Pulmonary artery endothelial cell (primary cell): Measurements from ENCODE around the gene KIF1B. TPM values are rescaled to one million over a fixed set of nuclear protein-coding genes. Genes with fewer than 3 reads are reported as not detected.

Experiments used
- DNase-seq: peaks from one replicate; pipeline ENCODE4 v3.0.0-alpha.2; 2011; ENCODE audit warnings: low read depth, low spot score
- total RNA-seq: library from RNA; depleted of rRNA; stranded (reverse); fragments of >200 nt; gene quantifications from 2 replicates; pipeline ENCODE4 v1.2.3, GENCODE V29; 2014

KIF1B gene
- total RNA-seq, 1 donor from 2014 or later = 28.0 TPM

DNA sequence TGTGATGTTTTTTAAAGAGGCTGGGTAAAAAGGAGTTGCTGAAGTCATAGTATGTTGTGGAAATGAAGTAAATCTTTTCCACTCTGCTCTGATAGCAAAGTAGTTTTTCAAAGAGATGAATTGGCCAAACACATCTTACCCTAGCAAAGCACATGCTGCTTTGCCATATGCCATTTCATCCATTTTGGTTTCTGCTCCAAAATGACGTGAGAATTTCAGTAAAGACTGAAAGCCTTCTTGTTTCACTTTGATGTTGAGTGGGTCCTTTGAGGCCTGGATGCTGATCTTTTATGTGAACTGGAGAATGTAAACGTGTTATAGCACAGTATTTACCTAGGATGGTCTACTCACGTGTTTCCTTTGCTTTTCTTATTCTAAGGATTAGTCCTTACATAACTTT is 115.2 kb downstream of the KIF1B start:
- DNase-seq = no peak

DNA sequence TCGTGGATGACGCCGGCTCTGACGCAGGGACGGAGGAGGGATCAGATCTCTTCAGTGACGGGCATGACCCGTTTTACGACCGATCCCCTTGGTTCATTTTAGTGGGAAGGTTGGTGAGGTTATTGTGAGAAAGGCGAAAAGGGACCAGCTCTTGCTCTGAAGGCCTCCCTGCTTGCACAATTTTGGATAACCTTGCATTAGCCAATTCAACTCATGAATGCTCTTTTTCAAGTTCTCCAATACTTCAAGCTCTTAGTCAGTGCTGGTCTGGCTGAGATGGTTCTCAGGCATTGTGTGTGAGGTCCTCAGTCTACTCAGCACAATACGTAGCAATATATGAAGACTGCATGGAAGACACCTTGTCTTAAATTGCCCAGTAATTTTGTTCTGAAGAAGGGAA is 115.9 kb downstream of the KIF1B start:
- no peak for DNase-seq

DNA sequence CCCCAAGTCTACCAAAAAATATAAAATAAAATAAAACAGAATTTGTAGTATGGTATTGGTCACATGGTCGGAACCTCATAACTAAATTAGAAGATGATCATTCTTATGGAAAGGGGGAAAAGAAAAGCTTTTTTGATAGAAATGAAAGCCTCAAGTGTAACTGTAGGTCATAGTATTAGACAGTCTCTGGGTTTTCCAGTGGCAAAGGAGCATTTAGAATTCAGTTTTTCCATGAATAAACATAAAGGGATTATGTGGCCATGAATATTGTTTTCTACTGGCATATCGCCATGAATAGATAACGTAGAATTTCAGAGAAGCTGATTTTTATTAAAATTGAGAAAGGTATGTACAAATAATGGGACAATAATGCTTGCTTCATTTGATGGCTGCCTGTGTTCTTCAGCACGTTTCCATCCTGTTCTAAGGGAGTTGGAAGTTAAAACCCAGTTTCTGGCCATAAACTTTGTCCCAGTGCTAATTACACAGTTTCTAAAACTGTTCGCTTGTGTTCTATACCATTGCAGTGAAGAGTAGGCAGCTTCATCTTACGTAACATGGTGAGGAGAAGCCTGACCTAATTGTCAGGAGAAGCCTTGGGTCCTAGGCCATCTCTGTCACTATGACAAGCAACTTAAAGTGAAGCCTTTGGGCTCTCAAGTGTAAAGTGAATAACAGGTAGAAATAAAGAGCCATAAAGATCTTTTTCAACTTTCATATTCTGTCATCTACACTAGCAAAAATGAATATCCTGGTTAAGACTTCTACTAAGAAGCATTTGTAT is 118.0 kb downstream of the KIF1B start:
- no peak for DNase-seq

DNA sequence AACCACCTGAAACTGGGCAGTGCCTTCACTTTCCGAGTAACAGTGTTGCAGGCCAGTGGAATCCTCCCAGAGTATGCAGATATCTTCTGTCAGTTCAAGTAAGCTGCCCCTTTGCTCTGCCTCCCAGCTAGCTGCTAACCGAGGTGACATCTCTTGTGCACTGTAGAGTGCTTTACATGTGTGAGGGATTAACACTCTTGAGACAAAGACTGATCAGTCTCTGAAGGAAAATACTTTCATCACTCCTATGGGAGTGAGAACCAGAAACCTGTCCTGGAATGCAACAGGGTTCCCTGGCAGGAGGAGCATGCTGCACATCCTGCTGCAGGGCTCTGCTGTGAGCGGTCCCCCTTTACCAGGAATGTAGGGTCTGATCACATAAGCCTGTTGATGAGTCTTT is 127.1 kb downstream of the KIF1B start:
- DNase-seq = no peak

DNA sequence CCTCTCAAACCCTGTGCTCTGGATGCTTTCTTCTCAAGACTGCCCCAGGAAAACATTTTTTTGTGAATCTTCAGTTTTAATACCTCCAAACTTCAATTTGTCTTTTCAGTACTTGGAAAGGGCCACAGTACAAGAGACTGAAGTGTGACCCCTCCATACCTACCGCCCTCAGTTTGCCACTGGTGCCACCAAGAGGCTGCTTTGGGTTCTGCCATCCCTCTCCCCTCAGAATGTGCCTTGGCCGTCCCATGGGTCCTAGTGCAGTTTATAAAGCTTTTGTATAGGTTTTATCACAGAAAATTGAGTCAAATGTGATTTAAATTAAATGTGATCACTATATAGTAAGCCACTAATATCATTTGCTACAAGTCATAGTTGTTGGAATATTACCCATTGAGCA is 127.7 kb downstream of the KIF1B start:
- peak; percentile 20 for DNase-seq

DNA sequence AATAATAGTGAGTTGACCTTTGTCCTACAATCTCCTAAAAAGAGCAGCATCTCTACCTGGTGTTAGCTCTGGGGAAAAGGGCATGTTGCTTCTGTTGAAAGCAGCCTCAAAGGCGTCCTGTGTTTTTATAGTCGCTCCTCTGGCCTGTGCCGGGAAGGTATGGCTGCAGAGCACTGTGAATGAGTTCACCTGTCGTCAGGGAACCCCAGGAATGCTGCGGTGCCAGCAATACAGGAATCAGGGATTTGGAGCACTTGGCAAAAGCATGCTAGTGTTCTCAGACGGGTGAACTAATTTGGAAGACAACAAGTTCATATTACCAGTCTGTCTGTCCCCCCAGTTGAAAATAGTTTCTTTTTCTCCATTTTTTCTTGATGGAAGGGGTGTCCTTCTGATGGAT is 128.2 kb downstream of the KIF1B start:
- no peak for DNase-seq

DNA sequence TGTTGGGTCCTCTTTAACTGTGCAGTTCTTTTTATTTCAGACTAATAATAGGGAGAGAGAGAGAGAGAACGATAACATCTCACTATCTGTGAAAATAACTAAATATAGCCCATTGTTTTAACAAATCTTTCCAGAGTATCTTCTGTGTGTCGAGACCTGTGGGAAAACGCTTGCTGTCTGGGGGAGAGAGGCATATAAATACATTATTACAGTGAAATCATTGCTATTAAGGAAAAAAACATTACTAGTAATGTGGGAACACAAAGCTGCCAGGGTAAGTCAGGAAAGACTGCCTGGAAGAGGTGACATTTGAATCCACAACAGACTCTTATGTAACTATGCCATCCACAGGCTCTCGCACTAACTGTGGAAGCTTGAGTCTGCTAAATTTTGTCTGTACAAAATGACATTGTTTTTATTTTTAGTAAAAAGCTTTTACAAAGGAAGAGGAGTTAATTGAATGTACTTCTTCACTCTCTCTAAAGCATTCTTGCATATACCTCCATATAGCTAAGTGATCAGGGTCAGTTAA is 128.7 kb downstream of the KIF1B start:
- DNase-seq = no peak

DNA sequence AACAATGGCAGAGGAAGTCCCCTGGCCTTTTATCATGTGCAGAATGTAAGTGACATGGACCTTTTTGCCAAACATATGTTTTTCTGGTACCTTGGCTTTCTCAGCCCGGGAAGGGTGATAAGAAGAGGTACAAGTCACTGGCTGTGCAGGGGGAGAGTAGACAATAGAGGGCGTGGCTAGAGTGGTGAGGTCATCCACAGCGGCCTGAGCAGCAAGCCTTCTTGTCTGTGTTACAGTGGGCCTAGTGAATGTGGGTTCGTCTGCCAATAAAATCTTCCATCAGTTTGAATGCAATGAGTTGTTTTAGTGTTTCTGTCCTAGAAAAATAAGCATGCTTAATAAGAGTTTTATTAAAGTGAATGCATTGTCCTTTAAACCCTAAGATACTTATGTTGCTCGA is 129.4 kb downstream of the KIF1B start:
- DNase-seq = peak; percentile 66

DNA sequence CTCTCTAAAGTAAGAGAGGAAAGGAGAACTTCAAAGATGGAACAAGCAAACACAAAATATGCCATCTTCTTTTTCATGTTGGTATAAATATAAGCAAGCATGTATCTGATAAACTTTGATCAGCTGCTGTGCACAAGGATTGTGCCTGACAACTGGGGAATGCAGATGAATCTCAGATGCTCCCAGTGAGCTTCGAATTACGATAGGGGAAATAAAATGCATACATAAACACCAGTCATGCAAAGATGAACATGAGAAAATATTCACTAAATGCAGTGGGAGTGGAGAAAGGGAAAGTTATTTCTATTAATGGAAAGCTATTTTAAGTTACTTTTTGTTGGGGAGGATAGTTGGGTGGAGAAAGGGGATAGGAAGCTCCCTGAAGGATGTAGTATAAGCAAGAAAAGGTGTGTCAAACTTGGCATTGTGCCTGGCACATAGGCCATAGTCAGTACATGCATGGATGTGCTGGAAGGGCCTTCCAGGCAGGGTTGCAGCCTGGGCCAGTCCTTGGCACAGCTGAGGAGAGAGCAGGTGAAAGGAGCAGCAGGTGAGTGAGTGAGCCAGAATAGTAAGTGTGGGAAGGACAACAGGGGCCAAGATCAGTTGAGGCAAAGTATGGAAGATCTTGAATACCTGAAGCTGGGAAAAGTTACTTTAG is 130.7 kb downstream of the KIF1B start:
- no peak for DNase-seq

DNA sequence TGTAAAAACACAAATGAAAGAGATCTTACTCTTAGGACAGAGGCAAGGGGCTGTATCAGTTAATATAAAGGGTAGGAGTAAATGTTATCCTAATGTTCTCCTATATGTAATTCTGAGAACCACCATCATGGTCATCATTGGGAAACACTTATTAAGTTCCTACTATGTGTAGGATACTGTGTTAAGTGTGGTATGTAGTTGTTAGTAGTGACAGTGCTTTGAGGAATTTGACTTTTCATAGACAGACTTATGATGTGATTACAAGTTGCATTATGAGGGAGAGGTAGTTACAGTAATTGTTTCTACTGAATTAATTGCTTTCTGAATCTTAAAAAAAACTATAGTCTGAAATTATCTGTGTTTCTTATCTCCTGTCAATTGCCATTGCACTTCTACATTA is 136.7 kb downstream of the KIF1B start:
- DNase-seq = no peak

DNA sequence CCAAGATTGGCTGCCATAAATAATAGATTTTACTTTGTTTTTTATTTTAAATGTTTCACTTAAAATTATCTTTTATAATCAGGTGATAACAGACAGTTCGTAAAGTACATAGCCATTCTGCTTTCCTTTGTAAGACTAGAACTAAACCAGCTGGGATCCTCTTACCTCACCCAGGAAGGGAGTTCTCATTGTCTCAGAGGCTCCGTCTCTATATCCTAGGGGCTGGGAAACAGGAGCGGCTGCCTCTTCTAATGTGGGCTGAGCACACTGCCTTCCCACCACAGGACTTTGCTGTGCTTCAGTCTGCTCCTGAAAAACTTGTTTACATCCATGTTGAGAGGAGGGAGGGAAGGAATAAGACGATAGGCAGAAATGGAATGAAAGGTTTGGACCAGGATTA is 142.9 kb downstream of the KIF1B start:
- DNase-seq = no peak

DNA sequence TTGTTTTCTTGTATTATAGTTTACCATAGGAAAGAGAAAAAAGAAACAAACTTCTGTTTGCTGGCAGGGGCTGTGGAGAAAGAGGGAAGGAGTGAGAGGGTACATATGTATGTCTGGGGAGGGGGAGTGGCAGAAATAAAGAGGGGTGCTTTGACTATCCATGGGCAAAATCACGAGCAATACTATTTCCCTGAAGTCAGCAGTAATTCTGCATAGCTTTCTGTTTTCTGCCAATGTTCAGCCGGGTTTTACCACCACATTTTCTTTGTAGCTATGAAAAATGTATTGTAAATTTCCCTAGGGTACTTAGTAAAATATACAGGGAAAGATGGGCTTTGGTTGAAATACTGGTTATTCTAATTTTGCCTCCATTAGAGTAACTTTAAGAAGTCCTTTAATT is 143.3 kb downstream of the KIF1B start:
- DNase-seq = no peak

DNA sequence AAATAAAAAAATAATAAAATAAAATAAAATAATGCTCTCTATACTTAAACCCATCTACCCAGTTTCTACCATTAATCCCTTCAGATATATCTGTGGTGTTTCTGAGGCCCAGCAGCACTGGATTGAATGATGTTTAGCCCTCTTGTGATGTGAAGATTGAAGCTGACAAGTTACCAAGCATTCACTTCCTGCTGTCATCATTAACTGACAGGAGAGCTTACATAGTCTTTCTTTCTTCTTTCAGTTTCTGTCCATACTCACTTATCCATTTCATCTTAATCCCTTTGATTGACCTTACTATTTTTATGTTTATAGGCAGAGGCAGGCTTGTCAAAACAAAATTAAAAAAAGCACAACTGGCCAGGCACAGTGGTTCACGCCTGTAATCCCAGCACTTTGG is 149.7 kb downstream of the KIF1B start:
- DNase-seq = no peak

DNA sequence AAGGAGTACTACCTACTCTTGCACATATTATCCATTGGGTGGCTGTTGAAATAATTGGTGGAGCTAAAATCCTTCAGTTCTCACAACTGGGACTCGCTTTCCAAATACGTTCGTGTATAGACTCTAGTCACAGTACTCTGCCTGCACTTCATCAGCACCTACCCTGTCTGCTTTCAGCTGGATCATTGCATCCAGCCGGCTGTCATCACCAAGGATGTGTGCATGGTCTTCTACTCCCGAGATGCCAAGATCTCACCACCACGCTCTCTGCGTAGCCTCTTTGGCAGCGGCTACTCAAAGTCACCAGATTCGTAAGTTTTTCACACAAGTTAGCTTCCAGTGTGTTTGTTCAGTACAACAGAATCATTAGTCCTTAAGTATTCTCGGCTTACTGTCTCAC is 151.1 kb downstream of the KIF1B start:
- DNase-seq = no peak

DNA sequence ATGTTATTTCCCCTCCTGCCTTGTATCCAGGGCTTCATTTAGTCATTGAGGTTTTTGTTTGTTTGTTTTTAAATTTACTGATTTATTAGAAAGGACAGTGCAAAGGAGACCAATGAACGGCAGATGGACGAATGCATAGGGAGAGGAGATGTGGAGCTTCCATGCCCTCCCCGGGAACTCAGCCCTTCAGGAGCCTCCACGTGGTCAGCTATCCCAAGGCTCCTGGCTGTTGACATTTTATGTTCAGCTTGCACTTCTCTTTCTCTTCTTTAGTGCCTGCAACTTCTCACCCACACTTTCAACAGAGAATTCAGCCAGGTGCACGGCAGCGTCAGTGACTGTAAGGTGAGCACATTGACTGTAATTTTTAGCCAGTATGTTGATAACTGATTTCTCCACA is 157.8 kb downstream of the KIF1B start:
- DNase-seq = no peak

DNA sequence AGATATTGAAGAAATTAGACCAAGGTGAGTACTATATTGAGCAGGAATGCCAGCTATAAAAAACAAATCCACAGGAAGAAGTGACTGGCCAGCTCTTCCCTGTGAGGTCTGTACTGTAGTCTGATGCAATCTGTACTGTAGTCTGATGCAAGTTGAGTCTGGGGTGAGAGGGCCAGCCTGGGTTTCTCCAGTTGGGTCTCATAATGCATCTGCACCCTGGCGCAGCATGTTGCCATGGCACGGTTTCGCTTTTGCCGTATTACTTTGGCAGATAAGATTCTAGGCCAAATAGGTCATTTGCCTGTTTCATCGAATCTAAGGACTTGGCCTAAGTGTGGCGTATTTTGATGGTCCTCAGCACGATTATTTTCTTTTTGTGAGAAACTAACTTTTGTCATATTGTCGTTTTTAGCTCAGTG is 164.1 kb downstream of the KIF1B start:
- DNase-seq = no peak

DNA sequence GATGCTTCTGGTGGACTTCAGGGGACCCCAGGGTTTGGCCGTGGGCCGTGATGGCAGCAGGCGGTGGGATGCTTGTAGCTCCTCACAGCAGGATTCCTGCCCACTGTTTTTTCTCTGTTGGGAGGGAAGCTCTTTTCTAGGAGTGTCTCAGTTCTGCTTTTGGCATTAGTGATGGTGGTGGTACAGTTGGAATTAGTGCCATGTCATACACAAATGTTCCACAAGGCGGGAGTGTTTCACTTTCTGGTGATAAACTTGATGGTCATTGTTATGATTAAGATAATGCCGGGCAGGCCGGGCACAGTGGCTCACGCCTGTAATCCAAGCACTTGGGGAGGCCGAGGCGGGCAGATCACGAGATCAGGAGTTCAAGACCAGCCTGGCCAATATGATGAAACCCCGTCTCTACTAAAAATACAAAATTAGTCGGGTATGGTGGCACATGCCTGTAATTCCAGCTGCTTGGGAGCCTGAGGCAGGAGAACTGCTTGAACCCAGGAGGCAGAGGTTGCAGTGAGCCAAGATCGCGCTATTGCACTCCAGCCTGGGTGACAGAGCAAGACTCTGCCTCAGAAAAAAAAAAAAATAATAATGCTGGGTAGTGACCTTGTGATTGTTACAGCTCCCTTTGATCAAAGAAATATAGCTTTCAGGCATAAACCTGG is 167.1 kb downstream of the KIF1B start:
- peak; percentile 59 for DNase-seq

DNA sequence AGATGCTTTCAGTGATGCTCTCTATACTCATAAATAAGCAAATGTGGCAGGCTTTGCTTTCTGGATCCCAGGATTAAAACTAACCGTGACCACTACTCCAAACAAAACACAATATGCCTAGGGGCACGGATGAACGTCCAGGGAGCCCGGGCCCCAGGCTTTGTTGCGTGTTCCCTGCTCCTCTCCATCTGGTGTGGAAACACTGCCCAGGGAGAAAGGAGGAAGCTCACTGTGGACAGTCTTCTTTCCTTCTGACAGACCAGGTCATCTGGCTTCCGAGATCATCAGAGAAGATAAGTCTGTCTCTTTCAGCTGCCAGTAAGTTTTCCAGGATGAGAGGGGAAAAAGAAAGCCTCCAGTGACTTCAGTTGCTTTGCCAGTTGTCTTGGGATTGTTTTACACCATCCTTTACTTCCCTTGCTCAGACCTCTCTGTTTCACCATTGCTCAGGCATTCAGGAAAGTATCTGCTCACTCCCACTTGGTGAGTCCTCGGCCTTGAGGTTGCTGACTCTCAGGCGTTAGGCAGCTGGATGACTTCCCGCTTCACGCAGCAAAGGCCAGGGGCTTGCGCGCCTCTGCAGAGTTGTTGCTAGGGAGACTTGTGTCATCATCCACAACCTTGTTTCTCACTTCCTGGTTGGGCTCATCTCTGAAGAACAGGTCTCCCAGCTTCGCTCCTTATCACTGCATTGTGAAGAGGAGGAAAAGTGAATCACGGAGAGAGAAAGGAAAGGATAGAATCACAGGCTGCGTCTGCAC is 167.9 kb downstream of the KIF1B start:
- peak; percentile 82 for DNase-seq

DNA sequence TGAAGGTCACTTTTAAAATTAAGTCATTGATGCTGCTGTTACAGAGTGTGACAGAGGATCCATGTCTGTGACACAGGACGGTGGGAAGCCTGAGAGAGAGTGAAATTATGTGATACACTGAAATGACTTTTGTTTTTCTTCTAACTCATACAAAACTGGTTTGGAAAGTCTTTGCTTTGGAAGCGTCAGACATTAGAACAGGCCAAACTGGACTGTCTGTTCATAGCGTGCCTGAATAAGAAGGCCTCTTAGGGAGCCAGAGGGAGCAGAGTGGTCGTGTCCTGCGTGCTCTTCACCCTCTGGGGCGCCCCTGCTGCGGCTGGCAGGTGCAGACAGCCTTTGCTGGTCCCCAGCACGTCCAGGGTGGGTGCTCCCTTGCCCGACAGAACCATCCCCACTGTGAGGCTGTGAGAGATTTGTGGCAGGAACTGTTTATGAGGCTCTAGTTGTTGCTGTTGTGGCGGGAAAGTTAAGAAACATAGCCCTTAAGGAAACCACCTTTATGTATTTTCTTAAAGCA is 168.8 kb downstream of the KIF1B start:
- no peak for DNase-seq

DNA sequence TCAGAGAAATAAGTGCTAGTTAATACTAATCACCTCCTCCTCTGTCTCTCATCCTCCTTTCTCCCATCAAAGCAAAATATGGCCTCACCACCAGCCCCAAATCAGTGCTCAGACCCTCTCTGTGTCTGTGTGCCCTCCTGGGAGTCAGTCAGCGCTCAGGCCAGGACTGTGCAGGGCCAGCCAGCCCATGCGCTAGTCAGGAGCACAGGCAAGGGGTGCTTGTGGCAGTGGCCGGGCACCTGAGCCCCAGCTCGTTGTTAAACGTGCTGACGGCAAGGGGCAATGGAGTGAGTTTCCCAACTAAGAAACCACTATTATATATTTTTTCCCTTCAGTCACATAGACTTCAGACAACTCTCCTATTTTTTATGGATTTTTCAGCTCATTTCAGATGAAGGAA is 169.3 kb downstream of the KIF1B start:
- DNase-seq = no peak

DNA sequence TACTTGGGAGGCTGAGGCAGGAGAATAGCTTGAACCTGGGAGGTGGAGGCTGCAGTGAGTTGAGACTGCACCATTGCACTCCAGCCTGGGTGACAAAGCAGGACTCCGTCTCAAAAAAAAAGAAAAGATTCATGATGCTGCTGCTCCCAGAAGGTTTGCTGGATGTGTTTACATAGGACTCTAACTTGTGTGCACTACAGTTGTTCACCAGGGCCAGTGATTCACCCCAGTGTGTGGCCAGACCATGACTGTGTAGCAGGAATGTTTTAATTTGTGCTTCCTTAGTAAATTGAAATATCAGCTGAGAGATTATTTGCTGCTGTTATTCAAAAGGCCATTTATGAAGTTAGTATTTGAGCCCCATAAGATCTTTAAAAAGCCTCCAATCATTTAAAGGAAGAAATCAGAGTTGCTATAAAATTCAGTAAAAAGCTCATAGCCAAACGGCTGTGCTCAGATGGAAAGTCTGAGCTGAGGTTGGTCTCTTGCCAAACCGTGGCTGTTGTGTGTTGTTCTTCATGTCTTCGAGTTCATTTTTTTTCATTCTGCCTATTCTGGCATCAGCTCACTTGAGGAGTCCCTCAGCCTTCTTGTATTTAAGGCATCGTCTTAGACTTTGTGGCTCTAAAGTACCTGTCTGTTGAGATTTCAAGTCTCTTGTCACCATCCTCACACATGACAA is 170.4 kb downstream of the KIF1B start:
- peak; percentile 40 for DNase-seq
